NCI-H446 treated with DMSO at 0.1 percent for 48 hours (cell line): ENCODE measurements around the gene SPAG16.
A peak's percentile ranks its signal among the peaks of the same experiment; 100 is the strongest.

Experiments used
- DNase-seq: peaks from one replicate; lab custom pipeline; 2025; lab: John Stamatoyannopoulos, UW

SPAG16 gene

GRCh38 chr2:213284105-213285090 lies at the start of gene SPAG16:
Gene SPAG16 (plus strand): TSS chr2:213284464.
- peak; percentile 96 for DNase-seq

- no peak for DNase-seq
Measured at GRCh38 chr2:213234641-213235040, 49.6 kb upstream of the SPAG16 start.

- DNase-seq = no peak
Measured at GRCh38 chr2:213235741-213236140, 48.5 kb upstream of the SPAG16 start.

- no peak for DNase-seq
Measured at GRCh38 chr2:213237251-213237650, 47.0 kb upstream of the SPAG16 start.

GRCh38 chr2:213237787-213238186 lies 46.5 kb upstream of the SPAG16 start:
- no peak for DNase-seq

GRCh38 chr2:213238753-213239495 lies 45.3 kb upstream of the SPAG16 start:
- no peak for DNase-seq

GRCh38 chr2:213241817-213242216 lies 42.4 kb upstream of the SPAG16 start:
- no peak for DNase-seq

GRCh38 chr2:213242653-213243052 lies 41.6 kb upstream of the SPAG16 start:
- DNase-seq = no peak

- no peak for DNase-seq
Measured at GRCh38 chr2:213243189-213244044, 40.8 kb upstream of the SPAG16 start.

- peak; percentile 22 for DNase-seq
Measured at GRCh38 chr2:213246497-213247281, 37.6 kb upstream of the SPAG16 start.

- DNase-seq = no peak
Measured at GRCh38 chr2:213247566-213247965, 36.7 kb upstream of the SPAG16 start.

GRCh38 chr2:213248637-213249036 lies 35.6 kb upstream of the SPAG16 start:
- DNase-seq = no peak

GRCh38 chr2:213249502-213249901 lies 34.8 kb upstream of the SPAG16 start:
- no peak for DNase-seq

- peak; percentile 69 for DNase-seq
Measured at GRCh38 chr2:213251618-213252017, 32.6 kb upstream of the SPAG16 start.

- no peak for DNase-seq
Measured at GRCh38 chr2:213252206-213252605, 32.1 kb upstream of the SPAG16 start.

GRCh38 chr2:213253162-213253561 lies 31.1 kb upstream of the SPAG16 start:
- no peak for DNase-seq

- DNase-seq = no peak
Measured at GRCh38 chr2:213259266-213259665, 25.0 kb upstream of the SPAG16 start.

GRCh38 chr2:213261237-213261636 lies 23.0 kb upstream of the SPAG16 start:
- DNase-seq = no peak

GRCh38 chr2:213261715-213262114 lies 22.5 kb upstream of the SPAG16 start:
- DNase-seq = no peak

- no peak for DNase-seq
Measured at GRCh38 chr2:213265679-213266078, 18.6 kb upstream of the SPAG16 start.

- no peak for DNase-seq
Measured at GRCh38 chr2:213266421-213266820, 17.8 kb upstream of the SPAG16 start.
